ENCODE results near the gene ASB16.
"Not testable (repeated sequence)": the region's sequence is repeated elsewhere in the genome, so short reads cannot be mapped to it uniquely, and the experiment has no call there.

DNA sequence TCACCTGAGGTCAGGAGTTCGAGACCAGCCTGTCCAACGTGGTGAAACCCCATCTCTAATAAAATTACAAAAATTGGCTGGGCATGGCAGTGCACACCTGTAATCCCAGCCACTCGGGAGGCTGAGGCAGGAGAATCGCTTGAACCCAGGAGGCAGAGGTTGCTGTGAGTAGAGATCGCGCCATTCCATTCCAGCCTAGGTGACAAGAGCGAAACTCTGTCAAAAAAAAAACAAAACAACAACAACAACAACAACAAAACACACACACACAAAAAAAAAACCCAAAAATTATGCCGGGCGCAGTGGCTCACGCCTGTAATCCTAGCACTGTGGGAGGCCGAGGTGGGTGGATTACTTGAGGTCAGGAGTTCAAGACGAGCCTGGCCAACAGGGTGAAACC lies 39.1 kb upstream of the ASB16 start:
- not testable (repeated sequence) for TF ChIP-seq TOX (CRISPR knock-in tag; IDR thresholded peaks at IDR 0.05; ENCODE audit: borderline replicate concordance); PPARA (CRISPR knock-in tag; IDR thresholded peaks at IDR 0.05; ENCODE audit: borderline replicate concordance); SNAI2 (CRISPR knock-in tag; IDR thresholded peaks at IDR 0.05); ZFP30 (CRISPR knock-in tag; IDR thresholded peaks at IDR 0.05); ARNTL (CRISPR knock-in tag; IDR thresholded peaks at IDR 0.05; ENCODE audit: borderline replicate concordance, low read depth)
- TF ChIP-seq, protein P1, sequence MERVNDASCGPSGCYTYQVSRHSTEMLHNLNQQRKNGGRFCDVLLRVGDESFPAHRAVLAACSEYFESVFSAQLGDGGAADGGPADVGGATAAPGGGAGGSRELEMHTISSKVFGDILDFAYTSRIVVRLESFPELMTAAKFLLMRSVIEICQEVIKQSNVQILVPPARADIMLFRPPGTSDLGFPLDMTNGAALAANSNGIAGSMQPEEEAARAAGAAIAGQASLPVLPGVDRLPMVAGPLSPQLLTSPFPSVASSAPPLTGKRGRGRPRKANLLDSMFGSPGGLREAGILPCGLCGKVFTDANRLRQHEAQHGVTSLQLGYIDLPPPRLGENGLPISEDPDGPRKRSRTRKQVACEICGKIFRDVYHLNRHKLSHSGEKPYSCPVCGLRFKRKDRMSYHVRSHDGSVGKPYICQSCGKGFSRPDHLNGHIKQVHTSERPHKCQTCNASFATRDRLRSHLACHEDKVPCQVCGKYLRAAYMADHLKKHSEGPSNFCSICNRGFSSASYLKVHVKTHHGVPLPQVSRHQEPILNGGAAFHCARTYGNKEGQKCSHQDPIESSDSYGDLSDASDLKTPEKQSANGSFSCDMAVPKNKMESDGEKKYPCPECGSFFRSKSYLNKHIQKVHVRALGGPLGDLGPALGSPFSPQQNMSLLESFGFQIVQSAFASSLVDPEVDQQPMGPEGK (CRISPR knock-in tag; IDR thresholded peaks at IDR 0.05; ENCODE audit: borderline replicate concordance) = not testable (repeated sequence)
- TF ChIP-seq, protein P2, sequence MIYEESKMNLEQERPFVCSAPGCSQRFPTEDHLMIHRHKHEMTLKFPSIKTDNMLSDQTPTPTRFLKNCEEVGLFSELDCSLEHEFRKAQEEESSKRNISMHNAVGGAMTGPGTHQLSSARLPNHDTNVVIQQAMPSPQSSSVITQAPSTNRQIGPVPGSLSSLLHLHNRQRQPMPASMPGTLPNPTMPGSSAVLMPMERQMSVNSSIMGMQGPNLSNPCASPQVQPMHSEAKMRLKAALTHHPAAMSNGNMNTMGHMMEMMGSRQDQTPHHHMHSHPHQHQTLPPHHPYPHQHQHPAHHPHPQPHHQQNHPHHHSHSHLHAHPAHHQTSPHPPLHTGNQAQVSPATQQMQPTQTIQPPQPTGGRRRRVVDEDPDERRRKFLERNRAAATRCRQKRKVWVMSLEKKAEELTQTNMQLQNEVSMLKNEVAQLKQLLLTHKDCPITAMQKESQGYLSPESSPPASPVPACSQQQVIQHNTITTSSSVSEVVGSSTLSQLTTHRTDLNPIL (CRISPR knock-in tag; IDR thresholded peaks at IDR 0.05; ENCODE audit: low read depth) = not testable (repeated sequence)
- TF ChIP-seq, protein P3, sequence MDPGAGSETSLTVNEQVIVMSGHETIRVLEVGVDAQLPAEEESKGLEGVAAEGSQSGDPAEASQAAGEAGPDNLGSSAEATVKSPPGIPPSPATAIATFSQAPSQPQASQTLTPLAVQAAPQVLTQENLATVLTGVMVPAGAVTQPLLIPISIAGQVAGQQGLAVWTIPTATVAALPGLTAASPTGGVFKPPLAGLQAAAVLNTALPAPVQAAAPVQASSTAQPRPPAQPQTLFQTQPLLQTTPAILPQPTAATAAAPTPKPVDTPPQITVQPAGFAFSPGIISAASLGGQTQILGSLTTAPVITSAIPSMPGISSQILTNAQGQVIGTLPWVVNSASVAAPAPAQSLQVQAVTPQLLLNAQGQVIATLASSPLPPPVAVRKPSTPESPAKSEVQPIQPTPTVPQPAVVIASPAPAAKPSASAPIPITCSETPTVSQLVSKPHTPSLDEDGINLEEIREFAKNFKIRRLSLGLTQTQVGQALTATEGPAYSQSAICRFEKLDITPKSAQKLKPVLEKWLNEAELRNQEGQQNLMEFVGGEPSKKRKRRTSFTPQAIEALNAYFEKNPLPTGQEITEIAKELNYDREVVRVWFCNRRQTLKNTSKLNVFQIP (CRISPR knock-in tag; IDR thresholded peaks at IDR 0.05; ENCODE audit: borderline replicate concordance, low read depth) = not testable (repeated sequence)

Measured in SK-N-SH treated with all-trans-retinoic acid at 6 μM for 48 hours (cell line).